ENCODE results near the gene MAGEA11.
"Not testable (repeated sequence)": the region's sequence is repeated elsewhere in the genome, so short reads cannot be mapped to it uniquely, and the experiment has no call there.

GRCh38 chrX:149675554-149675953 lies 36.3 kb upstream of the MAGEA11 start:
- TF ChIP-seq CTCF (IDR thresholded peaks at IDR 0.05; ENCODE audit: insufficient read depth, low read length, poor library complexity, severe bottlenecking); EZH2phosphoT487 (conservative IDR thresholded peaks at IDR 0.05; ENCODE audit: low read length): not testable (repeated sequence)

Measured in SU-DHL-6 (cell line).